Measurements from ENCODE around the gene AFM. TPM values are rescaled to one million over a fixed set of nuclear protein-coding genes. Genes with fewer than 3 reads are reported as not detected.

The AFM gene
- total RNA-seq, 1 experiment from 2014 or later: not detected

DNA sequence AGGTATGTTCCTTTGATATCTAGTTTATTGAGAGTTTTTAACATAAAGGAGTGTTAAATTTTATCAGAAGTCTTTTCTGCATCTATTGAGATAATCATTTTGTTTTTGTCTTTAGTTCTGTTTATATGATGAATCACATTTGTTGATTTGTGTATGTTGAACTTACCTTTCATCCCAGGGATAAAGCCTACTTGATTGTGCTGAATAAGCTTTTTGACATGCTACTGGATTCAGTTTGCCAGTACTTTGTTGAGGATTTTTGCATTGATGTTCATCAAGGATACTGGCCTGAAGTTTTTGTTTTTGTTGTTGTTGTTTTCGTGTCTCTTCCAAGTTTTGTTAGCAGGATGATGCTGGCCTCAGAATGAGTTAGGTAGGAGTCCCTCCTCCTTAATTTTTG is 10.8 kb upstream of the AFM start:
- no peak for TF ChIP-seq ZNF274 (IDR thresholded peaks at IDR 0.05; ENCODE audit: low read depth, low read length)
- no peak for TF ChIP-seq ELF1 (IDR thresholded peaks at IDR 0.05; ENCODE audit: borderline replicate concordance, low read depth)
- TF ChIP-seq SRF (IDR thresholded peaks at IDR 0.05; ENCODE audit: low read depth): no peak
- TF ChIP-seq CBX3 (IDR thresholded peaks at IDR 0.05; ENCODE audit: low read depth): no peak
- TF ChIP-seq JUND (IDR thresholded peaks at IDR 0.05): no peak
- TF ChIP-seq SIN3A (IDR thresholded peaks at IDR 0.05; ENCODE audit: low read depth): no peak
- TF ChIP-seq, protein P1, sequence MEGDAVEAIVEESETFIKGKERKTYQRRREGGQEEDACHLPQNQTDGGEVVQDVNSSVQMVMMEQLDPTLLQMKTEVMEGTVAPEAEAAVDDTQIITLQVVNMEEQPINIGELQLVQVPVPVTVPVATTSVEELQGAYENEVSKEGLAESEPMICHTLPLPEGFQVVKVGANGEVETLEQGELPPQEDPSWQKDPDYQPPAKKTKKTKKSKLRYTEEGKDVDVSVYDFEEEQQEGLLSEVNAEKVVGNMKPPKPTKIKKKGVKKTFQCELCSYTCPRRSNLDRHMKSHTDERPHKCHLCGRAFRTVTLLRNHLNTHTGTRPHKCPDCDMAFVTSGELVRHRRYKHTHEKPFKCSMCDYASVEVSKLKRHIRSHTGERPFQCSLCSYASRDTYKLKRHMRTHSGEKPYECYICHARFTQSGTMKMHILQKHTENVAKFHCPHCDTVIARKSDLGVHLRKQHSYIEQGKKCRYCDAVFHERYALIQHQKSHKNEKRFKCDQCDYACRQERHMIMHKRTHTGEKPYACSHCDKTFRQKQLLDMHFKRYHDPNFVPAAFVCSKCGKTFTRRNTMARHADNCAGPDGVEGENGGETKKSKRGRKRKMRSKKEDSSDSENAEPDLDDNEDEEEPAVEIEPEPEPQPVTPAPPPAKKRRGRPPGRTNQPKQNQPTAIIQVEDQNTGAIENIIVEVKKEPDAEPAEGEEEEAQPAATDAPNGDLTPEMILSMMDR (IDR thresholded peaks at IDR 0.05 in 2 of 3, conservative IDR thresholded peaks at IDR 0.05 in 1 of 3; ENCODE audit: borderline replicate concordance in 1 of 3, insufficient read depth in 1 of 3, low read depth in 2 of 3, low read length in 2 of 3): no peak
- TF ChIP-seq, protein P2, sequence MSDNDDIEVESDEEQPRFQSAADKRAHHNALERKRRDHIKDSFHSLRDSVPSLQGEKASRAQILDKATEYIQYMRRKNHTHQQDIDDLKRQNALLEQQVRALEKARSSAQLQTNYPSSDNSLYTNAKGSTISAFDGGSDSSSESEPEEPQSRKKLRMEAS (IDR thresholded peaks at IDR 0.05): no peak
- no peak for TF ChIP-seq SP1 (IDR thresholded peaks at IDR 0.05; ENCODE audit: low read depth)
- TF ChIP-seq, protein P3, sequence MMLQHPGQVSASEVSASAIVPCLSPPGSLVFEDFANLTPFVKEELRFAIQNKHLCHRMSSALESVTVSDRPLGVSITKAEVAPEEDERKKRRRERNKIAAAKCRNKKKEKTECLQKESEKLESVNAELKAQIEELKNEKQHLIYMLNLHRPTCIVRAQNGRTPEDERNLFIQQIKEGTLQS (IDR thresholded peaks at IDR 0.05): no peak
- TF ChIP-seq FOSL1 (IDR thresholded peaks at IDR 0.05; ENCODE audit: low read depth): no peak
- TF ChIP-seq POLR2A (IDR thresholded peaks at IDR 0.05; ENCODE audit: borderline replicate concordance, extremely low read depth, insufficient read depth, insufficient read length): no peak
- no peak for TF ChIP-seq EZH2 (IDR thresholded peaks at IDR 0.05)
- TF ChIP-seq, protein P4, sequence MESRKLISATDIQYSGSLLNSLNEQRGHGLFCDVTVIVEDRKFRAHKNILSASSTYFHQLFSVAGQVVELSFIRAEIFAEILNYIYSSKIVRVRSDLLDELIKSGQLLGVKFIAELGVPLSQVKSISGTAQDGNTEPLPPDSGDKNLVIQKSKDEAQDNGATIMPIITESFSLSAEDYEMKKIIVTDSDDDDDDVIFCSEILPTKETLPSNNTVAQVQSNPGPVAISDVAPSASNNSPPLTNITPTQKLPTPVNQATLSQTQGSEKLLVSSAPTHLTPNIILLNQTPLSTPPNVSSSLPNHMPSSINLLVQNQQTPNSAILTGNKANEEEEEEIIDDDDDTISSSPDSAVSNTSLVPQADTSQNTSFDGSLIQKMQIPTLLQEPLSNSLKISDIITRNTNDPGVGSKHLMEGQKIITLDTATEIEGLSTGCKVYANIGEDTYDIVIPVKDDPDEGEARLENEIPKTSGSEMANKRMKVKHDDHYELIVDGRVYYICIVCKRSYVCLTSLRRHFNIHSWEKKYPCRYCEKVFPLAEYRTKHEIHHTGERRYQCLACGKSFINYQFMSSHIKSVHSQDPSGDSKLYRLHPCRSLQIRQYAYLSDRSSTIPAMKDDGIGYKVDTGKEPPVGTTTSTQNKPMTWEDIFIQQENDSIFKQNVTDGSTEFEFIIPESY (IDR thresholded peaks at IDR 0.05; ENCODE audit: extremely low read depth, insufficient replicate concordance, low read length): no peak
- TF ChIP-seq RAD21 (IDR thresholded peaks at IDR 0.05; ENCODE audit: low read depth): no peak
- no peak for TF ChIP-seq CEBPB (IDR thresholded peaks at IDR 0.05; ENCODE audit: low read depth)
- no peak for TF ChIP-seq YY1 (IDR thresholded peaks at IDR 0.05; ENCODE audit: extremely low read depth, insufficient replicate concordance, low read depth, low read length)
- TF ChIP-seq, protein P5, sequence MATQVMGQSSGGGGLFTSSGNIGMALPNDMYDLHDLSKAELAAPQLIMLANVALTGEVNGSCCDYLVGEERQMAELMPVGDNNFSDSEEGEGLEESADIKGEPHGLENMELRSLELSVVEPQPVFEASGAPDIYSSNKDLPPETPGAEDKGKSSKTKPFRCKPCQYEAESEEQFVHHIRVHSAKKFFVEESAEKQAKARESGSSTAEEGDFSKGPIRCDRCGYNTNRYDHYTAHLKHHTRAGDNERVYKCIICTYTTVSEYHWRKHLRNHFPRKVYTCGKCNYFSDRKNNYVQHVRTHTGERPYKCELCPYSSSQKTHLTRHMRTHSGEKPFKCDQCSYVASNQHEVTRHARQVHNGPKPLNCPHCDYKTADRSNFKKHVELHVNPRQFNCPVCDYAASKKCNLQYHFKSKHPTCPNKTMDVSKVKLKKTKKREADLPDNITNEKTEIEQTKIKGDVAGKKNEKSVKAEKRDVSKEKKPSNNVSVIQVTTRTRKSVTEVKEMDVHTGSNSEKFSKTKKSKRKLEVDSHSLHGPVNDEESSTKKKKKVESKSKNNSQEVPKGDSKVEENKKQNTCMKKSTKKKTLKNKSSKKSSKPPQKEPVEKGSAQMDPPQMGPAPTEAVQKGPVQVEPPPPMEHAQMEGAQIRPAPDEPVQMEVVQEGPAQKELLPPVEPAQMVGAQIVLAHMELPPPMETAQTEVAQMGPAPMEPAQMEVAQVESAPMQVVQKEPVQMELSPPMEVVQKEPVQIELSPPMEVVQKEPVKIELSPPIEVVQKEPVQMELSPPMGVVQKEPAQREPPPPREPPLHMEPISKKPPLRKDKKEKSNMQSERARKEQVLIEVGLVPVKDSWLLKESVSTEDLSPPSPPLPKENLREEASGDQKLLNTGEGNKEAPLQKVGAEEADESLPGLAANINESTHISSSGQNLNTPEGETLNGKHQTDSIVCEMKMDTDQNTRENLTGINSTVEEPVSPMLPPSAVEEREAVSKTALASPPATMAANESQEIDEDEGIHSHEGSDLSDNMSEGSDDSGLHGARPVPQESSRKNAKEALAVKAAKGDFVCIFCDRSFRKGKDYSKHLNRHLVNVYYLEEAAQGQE (IDR thresholded peaks at IDR 0.05; ENCODE audit: low read depth): no peak
- TF ChIP-seq TCF7L2 (IDR thresholded peaks at IDR 0.05; ENCODE audit: borderline replicate concordance, extremely low read depth, insufficient read depth, insufficient read length): no peak
- ChIA-PET CTCF (interaction anchor here (1.8 kb wide), 1 partner anchor 25 kb away, joined by 6 read pairs; no protein-coding TSS in a partner anchor), RAD21 (ENCODE audit: low non-redundant PET in 1 of 2, low total read pairs in 2 of 2, uncharacterized antibody in 2 of 2, unreplicated experiment in 2 of 2) (no interaction called here), POLR2A (no interaction called here)
- H3K9me2 ChIP-seq (ENCODE audit: insufficient read depth): no peaks in the 10 kb centered on the region
- DNase-seq (ENCODE audit: low read depth, low spot score) (no peak), ATAC-seq (no peak)
- no peaks in the 10 kb centered on the region for H3K79me2 ChIP-seq (ENCODE audit: insufficient read depth, low read length)
- no peak overlapping the region for H3K9ac ChIP-seq (ENCODE audit: low read length)
- no peaks in the 10 kb centered on the region for H4K20me1 ChIP-seq (ENCODE audit: insufficient read depth)
- no peak overlapping the region for H3K27ac ChIP-seq (ENCODE audit: low read depth, low read length)
- no peak overlapping the region for H2AFZ ChIP-seq (ENCODE audit: low read depth, low read length, poor library complexity, severe bottlenecking)
- H3K27me3 ChIP-seq (ENCODE audit: insufficient read depth, low read length): no peaks in the 10 kb centered on the region; the same call in 1 of the 2 replicates
- intact Hi-C loops (cut with micrococcal nuclease): no loop called here
- no peaks in the 10 kb centered on the region for H3K36me3 ChIP-seq (ENCODE audit: control insufficient read depth in 1 of 2, insufficient read depth in 2 of 2, low read length in 2 of 2)
- H3K4me1 ChIP-seq (ENCODE audit: control insufficient read depth in 1 of 2, insufficient read depth in 2 of 2, low read length in 2 of 2): no peaks in the 10 kb centered on the region
- no TSS peak for BruUV-seq (replicated peaks)
- H3K9me3 ChIP-seq (ENCODE audit: control insufficient read depth in 1 of 2, insufficient read depth in 1 of 2, low read depth in 1 of 2, low read length in 2 of 2): 0 out of 4 replicates have a peak, but pooled peaks cover 0 to 4% of the 10 kb centered on the region in 2 experiments
- H3K4me3 ChIP-seq (replicated peaks in 1 of 2; ENCODE audit: low read depth in 1 of 2, low read length in 2 of 2): no peak overlapping the region
- H3K4me2 ChIP-seq (ENCODE audit: low read length): no peak overlapping the region

Data from HCT116 (cell line).